ENCODE measurements around the gene NFIA. TPM values are rescaled to one million over a fixed set of nuclear protein-coding genes. Genes with fewer than 3 reads are reported as not detected.

Gene NFIA
- total RNA-seq, 1 experiment from 2014 or later, result 65.4 TPM

- Histone ChIP-seq H3K4me3 (ENCODE audit: low read depth, low read length, poor library complexity, severe bottlenecking) (no peak overlapping the region), H3K4me1 (ENCODE audit: insufficient read depth, low read length, poor library complexity, severe bottlenecking) (peaks cover 32% of the 10 kb centered on the region), H3K36me3 (ENCODE audit: insufficient read depth, low read length, poor library complexity, severe bottlenecking) (peaks cover 4% of the 10 kb centered on the region), H3K27me3 (replicated peaks; ENCODE audit: insufficient read depth, low read depth, low read length, poor library complexity) (no peaks in the 10 kb centered on the region), H3K27ac (ENCODE audit: low read depth, low read length, poor library complexity, severe bottlenecking) (no peak overlapping the region), H3K9me3 (ENCODE audit: low read depth, low read length, poor library complexity, severe bottlenecking) (no peaks in the 10 kb centered on the region)
- intact Hi-C loops (cut with micrococcal nuclease; ENCODE audit: unreplicated experiment), result no loop called here
- no TSS peak for BruUV-seq (replicated peaks)
- TF ChIP-seq CTCF (conservative IDR thresholded peaks at IDR 0.05; ENCODE audit: low read depth, low read length) (no peak), EZH2 (IDR thresholded peaks at IDR 0.05; ENCODE audit: borderline replicate concordance, low read depth, low read length, poor library complexity, severe bottlenecking) (no peak)
- no peak for DNase-seq (ENCODE audit: low spot score)
- ChIA-PET POLR2A (ENCODE audit: low non-redundant PET) (no interaction called here), CTCF (interaction anchor here (0.6 kb wide), 1 partner anchor 16 kb away, joined by 5 read pairs; no protein-coding TSS in a partner anchor)
These were observed 190.9 kb downstream of the NFIA start for GRCh38 chr1:61273167-61273705.

GRCh38 chr1:61273861-61274260 is 191.5 kb downstream of the NFIA start:
- Histone ChIP-seq H3K4me3 (ENCODE audit: low read depth, low read length, poor library complexity, severe bottlenecking) (no peak overlapping the region), H3K36me3 (ENCODE audit: insufficient read depth, low read length, poor library complexity, severe bottlenecking) (peaks cover 4% of the 10 kb centered on the region), H3K27me3 (replicated peaks; ENCODE audit: insufficient read depth, low read depth, low read length, poor library complexity) (no peaks in the 10 kb centered on the region), H3K27ac (ENCODE audit: low read depth, low read length, poor library complexity, severe bottlenecking) (no peak overlapping the region), H3K4me1 (ENCODE audit: insufficient read depth, low read length, poor library complexity, severe bottlenecking) (peaks cover 26% of the 10 kb centered on the region), H3K9me3 (ENCODE audit: low read depth, low read length, poor library complexity, severe bottlenecking) (no peaks in the 10 kb centered on the region)
- no peak for DNase-seq (ENCODE audit: low spot score)
- ChIA-PET POLR2A (ENCODE audit: low non-redundant PET) (no interaction called here), CTCF (no interaction called here)
- intact Hi-C loops (cut with micrococcal nuclease; ENCODE audit: unreplicated experiment), result no loop called here
- TF ChIP-seq EZH2 (IDR thresholded peaks at IDR 0.05; ENCODE audit: borderline replicate concordance, low read depth, low read length, poor library complexity, severe bottlenecking) (no peak), CTCF (conservative IDR thresholded peaks at IDR 0.05; ENCODE audit: low read depth, low read length) (no peak)
- no TSS peak for BruUV-seq (replicated peaks)

- POLR2A ChIA-PET (ENCODE audit: low non-redundant PET), result no interaction called here
- no peak overlapping the region for H3K27ac ChIP-seq (ENCODE audit: low read depth, low read length, poor library complexity, severe bottlenecking)
- TF ChIP-seq CTCF (conservative IDR thresholded peaks at IDR 0.05; ENCODE audit: low read depth, low read length) (no peak), EZH2 (IDR thresholded peaks at IDR 0.05; ENCODE audit: borderline replicate concordance, low read depth, low read length, poor library complexity, severe bottlenecking) (no peak)
- no TSS peak for BruUV-seq (replicated peaks)
- CTCF ChIA-PET, result no interaction called here
- DNase-seq (ENCODE audit: low spot score), result no peak
- H3K4me3 ChIP-seq (ENCODE audit: low read depth, low read length, poor library complexity, severe bottlenecking), result no peak overlapping the region
- no peaks in the 10 kb centered on the region for H3K9me3 ChIP-seq (ENCODE audit: low read depth, low read length, poor library complexity, severe bottlenecking)
- H3K36me3 ChIP-seq (ENCODE audit: insufficient read depth, low read length, poor library complexity, severe bottlenecking), result peaks cover 4% of the 10 kb centered on the region
- H3K4me1 ChIP-seq (ENCODE audit: insufficient read depth, low read length, poor library complexity, severe bottlenecking), result peaks cover 15% of the 10 kb centered on the region
- no peaks in the 10 kb centered on the region for H3K27me3 ChIP-seq (replicated peaks; ENCODE audit: insufficient read depth, low read depth, low read length, poor library complexity)
- intact Hi-C loops (cut with micrococcal nuclease; ENCODE audit: unreplicated experiment), result no loop called here
These were observed 192.6 kb downstream of the NFIA start for GRCh38 chr1:61274939-61275338.
